HG03469 (cell line): ENCODE results near the gene ATF2.
A peak's percentile ranks its signal among the peaks of the same experiment; 100 is the strongest.

Experiments used
- ATAC-seq: cut with Tn5 transposase; IDR thresholded peaks from one replicate; pipeline ENCODE4 v1.9.1; 2021; ENCODE audit warnings: mild to moderate bottlenecking, moderate library complexity, moderate number of reproducible peaks; ENCODE audit not compliant: unreplicated experiment

ATF2 gene

GRCh38 chr2:175167792-175168563 is at the start of gene ATF2:
TSS of gene ATF2 (minus strand) at chr2:175168203. CDS start at chr2:175136443, 31,760 bp downstream.
- ATAC-seq: peak; percentile 93

GRCh38 chr2:175207741-175208438 is 39.9 kb upstream of the ATF2 start:
- ATAC-seq: no peak

GRCh38 chr2:175206866-175207265 is 38.9 kb upstream of the ATF2 start:
- no peak for ATAC-seq

- ATAC-seq: no peak
These were observed 37.5 kb upstream of the ATF2 start for GRCh38 chr2:175205523-175205922.

- peak; percentile 76 for ATAC-seq
These were observed 35.9 kb upstream of the ATF2 start for GRCh38 chr2:175203621-175204496.

GRCh38 chr2:175195012-175195411 is 27.0 kb upstream of the ATF2 start:
- no peak for ATAC-seq

- no peak for ATAC-seq
These were observed 20.8 kb upstream of the ATF2 start for GRCh38 chr2:175188761-175189160.

GRCh38 chr2:175187378-175187777 is 19.4 kb upstream of the ATF2 start:
- peak; percentile 62 for ATAC-seq

GRCh38 chr2:175183674-175184073 is 15.7 kb upstream of the ATF2 start:
- no peak for ATAC-seq

- no peak for ATAC-seq
These were observed 13.9 kb upstream of the ATF2 start for GRCh38 chr2:175181877-175182308.

GRCh38 chr2:175181104-175181876 is 13.3 kb upstream of the ATF2 start, which contains the start of gene ATP5MC3:
TSS of gene ATP5MC3 (minus strand) at chr2:175181710. CDS start at chr2:175181393, 317 bp downstream.
- peak; percentile 82 for ATAC-seq

GRCh38 chr2:175180701-175181103 is 12.7 kb upstream of the ATF2 start:
- peak; percentile 30 for ATAC-seq

GRCh38 chr2:175176624-175177023 is 8.6 kb upstream of the ATF2 start:
- ATAC-seq: no peak

GRCh38 chr2:175175896-175176295 is 7.9 kb upstream of the ATF2 start:
- ATAC-seq: no peak

GRCh38 chr2:175175320-175175719 is 7.3 kb upstream of the ATF2 start:
- ATAC-seq: no peak

- no peak for ATAC-seq
These were observed 2.8 kb upstream of the ATF2 start for GRCh38 chr2:175170659-175171304.

- ATAC-seq: no peak
These were observed 1.2 kb upstream of the ATF2 start for GRCh38 chr2:175169191-175169590.

- no peak for ATAC-seq
These were observed 552 bp upstream of the ATF2 start for GRCh38 chr2:175168564-175168945.

- no peak for ATAC-seq
These were observed 769 bp downstream of the ATF2 start for GRCh38 chr2:175167076-175167791.
